HepG2 (cell line): ENCODE measurements around the gene NDRG2. TPM values are rescaled to one million over a fixed set of nuclear protein-coding genes. Genes with fewer than 3 reads are reported as not detected.

Experiments used
- CAMTA2 ChIP-seq: sonication (generic); formaldehyde crosslinking; IDR thresholded peaks from 2 replicates; pipeline ENCODE4 v1.4.0; 2020; ENCODE audit warnings: mild to moderate bottlenecking, missing genetic modification reagents, borderline replicate concordance
- ELK4 ChIP-seq: sonication (generic); formaldehyde crosslinking; IDR thresholded peaks from 2 replicates; pipeline ENCODE4 v1.9.0; 2021; ENCODE audit warnings: missing genetic modification reagents, borderline replicate concordance
- HMGXB4 ChIP-seq, 2 experiments: sonication (generic) in 1 of 2; formaldehyde crosslinking in 1 of 2; IDR thresholded peaks; 2 replicates each; pipeline versions ENCODE4 v1.4.0 to v1.6.1; 2018 to 2020; ENCODE audit warnings: missing genetic modification reagents in 2 of 2, borderline replicate concordance in 1 of 2, low read depth in 1 of 2, mild to moderate bottlenecking in 1 of 2, missing biosample characterization in 1 of 2
- MXD4 ChIP-seq: IDR thresholded peaks from 2 replicates; pipeline ENCODE4 v1.6.1; 2016; ENCODE audit warnings: mild to moderate bottlenecking, missing biosample characterization, missing genetic modification reagents
- NCOR1 ChIP-seq: fragments of 200-600 bp; sonication (generic); IDR thresholded peaks from 2 replicates; pipeline ENCODE4 v1.7.0; 2017; ENCODE audit warnings: antibody characterized with exemption, low read length, borderline replicate concordance
- SMAD3 ChIP-seq: sonication (generic); formaldehyde crosslinking; IDR thresholded peaks from 2 replicates; pipeline ENCODE4 v1.4.0; 2020; ENCODE audit warnings: missing genetic modification reagents
- STAT6 ChIP-seq: sonication (generic); formaldehyde crosslinking; IDR thresholded peaks from 2 replicates; pipeline ENCODE4 v1.4.0; 2020; ENCODE audit warnings: missing genetic modification reagents, mild to moderate bottlenecking, borderline replicate concordance
- THAP11 ChIP-seq: IDR thresholded peaks from 2 replicates; pipeline ENCODE4 v1.6.1; 2016; ENCODE audit warnings: missing biosample characterization, missing genetic modification reagents
- ZEB1 ChIP-seq: IDR thresholded peaks from 2 replicates; pipeline ENCODE4 v1.6.1; 2012; ENCODE audit warnings: mild to moderate bottlenecking, low read depth, inconsistent platforms; ENCODE audit not compliant: insufficient replicate concordance
- ZFP82 ChIP-seq: sonication (generic); formaldehyde crosslinking; IDR thresholded peaks from 2 replicates; pipeline ENCODE4 v1.5.1; 2020; ENCODE audit warnings: mild to moderate bottlenecking, missing genetic modification reagents, borderline replicate concordance
- ZNF407 ChIP-seq: sonication (generic); formaldehyde crosslinking; IDR thresholded peaks from one replicate; pipeline ENCODE4 v1.5.1; 2020; ENCODE audit warnings: mild to moderate bottlenecking, missing genetic modification reagents; ENCODE audit errors: not compliant biosample characterization
- polyA plus RNA-seq, 8 experiments: library from polyadenylated mRNA; depleted of rRNA in 3 of 8; stranded (reverse) in 7 of 8; unstranded in 1 of 8; fragments of >200 nt; fragmentation: Illumina TruSeq in 4 of 8; extraction: Trizol in 4 of 8; gene quantifications; 2 replicates each; pipeline versions ENCODE4 v1.2.1 to v1.2.3, GENCODE V29; 2011 to 2016; ENCODE audit warnings: low read depth in 4 of 8, missing spikeins in 1 of 8, mixed read lengths in 1 of 8; ENCODE audit not compliant: insufficient read depth in 1 of 8
- total RNA-seq, 5 experiments: library from RNA; depleted of rRNA; stranded (reverse); fragments of >200 nt; fragmentation: Illumina TruSeq; extraction: Trizol; gene quantifications; 2 replicates each; pipeline ENCODE4 v1.2.3, GENCODE V29; 2016; ENCODE audit warnings: low read depth in 1 of 5

The NDRG2 gene
- total and polyA plus RNA-seq, 2 of the 13 experiments (the other 11 are each of a cell fraction or from before 2014, with no cell fraction given): 27.2 to 189 TPM

GRCh38 chr14:21054768-21055145 lies 29.9 kb upstream of the NDRG2 start (continued):
- TF ChIP-seq SMAD3 (CRISPR knock-in tag) (peak; percentile 2; the same call in 1 of the 2 replicates), HMGXB4 (CRISPR knock-in tag; IDR thresholded peaks at IDR 0.05; ENCODE audit: borderline replicate concordance in 1 of 2, low read depth in 1 of 2) (peak in 1 of 2 experiments; percentile 6; a peak in 1 of 4 replicates), CAMTA2 (CRISPR knock-in tag) (no peak), ELK4 (CRISPR knock-in tag) (no peak), NCOR1 (peak; percentile 13; the same call in 1 of the 2 replicates), MXD4 (CRISPR knock-in tag) (0 out of 2 replicates have a peak, but pooled peaks have one; percentile 5), STAT6 (CRISPR knock-in tag) (0 out of 2 replicates have a peak, but pooled peaks have one; percentile 16), THAP11 (CRISPR knock-in tag) (no peak; the same call in none of the 2 replicates), ZFP82 (CRISPR knock-in tag) (peak; percentile 47; the same call in 1 of the 2 replicates), ZEB1 (peak; percentile 0), ZNF407 (CRISPR knock-in tag) (no peak)
